Endodermal cell (in vitro differentiated cells): ENCODE data around the gene LEMD1. TPM values are rescaled to one million over a fixed set of nuclear protein-coding genes. Genes with fewer than 3 reads are reported as not detected.
A peak's percentile ranks its signal among the peaks of the same experiment; 100 is the strongest.

Source experiments
- DNase-seq: peaks from one replicate; pipeline ENCODE4 v3.0.0-alpha.2; 2017
- H3K27ac ChIP-seq: 2 replicates; pipeline ENCODE4 v1.5.1; 2013; ENCODE audit warnings: mild to moderate bottlenecking, low read depth, low read length, moderate library complexity
- H3K27me3 ChIP-seq: 2 replicates; pipeline ENCODE4 v1.6.1; 2013; ENCODE audit warnings: mild to moderate bottlenecking, low read length, moderate library complexity; ENCODE audit not compliant: insufficient read depth, control insufficient read depth, poor library complexity, severe bottlenecking
- H3K36me3 ChIP-seq: 2 replicates; pipeline ENCODE4 v1.7.0; 2013; ENCODE audit warnings: mild to moderate bottlenecking, low read length, moderate library complexity; ENCODE audit not compliant: control insufficient read depth, insufficient read depth
- H3K4me1 ChIP-seq: one replicate; pipeline ENCODE4 v1.7.0; 2013; ENCODE audit warnings: low read length; ENCODE audit not compliant: control insufficient read depth, insufficient read depth
- H3K4me3 ChIP-seq: 2 replicates; pipeline ENCODE4 v1.5.1; 2013; ENCODE audit warnings: mild to moderate bottlenecking, low read length, moderate library complexity
- H3K9ac ChIP-seq: 2 replicates; pipeline ENCODE4 v1.6.1; 2013; ENCODE audit warnings: mild to moderate bottlenecking, low read length, moderate library complexity; ENCODE audit not compliant: poor library complexity, severe bottlenecking; ENCODE audit errors: extremely low read depth
- H3K9me3 ChIP-seq: 2 replicates; pipeline ENCODE4 v1.6.1; 2013; ENCODE audit warnings: mild to moderate bottlenecking, low read length, moderate library complexity; ENCODE audit not compliant: control insufficient read depth
- H3K27ac Mint-ChIP-seq: 2 replicates; pipeline ENCODE4 v1.8.0; 2020; ENCODE audit warnings: mixed read lengths
- H3K27me3 Mint-ChIP-seq: 2 replicates; pipeline ENCODE4 v1.8.0; 2021; ENCODE audit warnings: mild to moderate bottlenecking, mixed read lengths; ENCODE audit not compliant: insufficient read depth
- H3K36me3 Mint-ChIP-seq: 2 replicates; pipeline ENCODE4 v1.8.0; 2020; ENCODE audit warnings: low read depth, mixed read lengths
- H3K4me1 Mint-ChIP-seq: 2 replicates; pipeline ENCODE4 v1.8.0; 2020; ENCODE audit warnings: mixed read lengths
- H3K4me3 Mint-ChIP-seq: 2 replicates; pipeline ENCODE4 v1.8.0; 2020; ENCODE audit warnings: mild to moderate bottlenecking, moderate library complexity, mixed read lengths
- H3K9me3 Mint-ChIP-seq: 2 replicates; pipeline ENCODE4 v1.8.0; 2020; ENCODE audit warnings: mild to moderate bottlenecking, mixed read lengths
- WGBS, 2 experiments: methylation state at CpG; one replicate each; pipeline versions ENCODE4 v1.1.5 to v1.1.7; 2013; ENCODE audit warnings: missing lambda C conversion rate in 2 of 2, mixed read lengths in 1 of 2; ENCODE audit not compliant: insufficient coverage in 1 of 2, insufficient read length in 1 of 2; 5-methylcytosine and 5-hydroxymethylcytosine counted together
- total RNA-seq, 2 donors: library from RNA; stranded (reverse); fragmentation: NEBNext Ultra II Directional in 1 of 2; extraction: Animal tissue kit (Norgen Biotek cat#: 25700) in 1 of 2; gene quantifications; 2 replicates in 1 of 2; 3 replicates in 1 of 2; pipeline ENCODE4 v1.2.1, GENCODE V29; 2021
- TF ChIP-seq, protein P1 (sequence below): fragments of 200-600 bp; sonication (generic); conservative IDR thresholded peaks from 2 replicates; pipeline ENCODE4 v1.5.0; 2021; ENCODE audit warnings: antibody characterized with exemption, mild to moderate bottlenecking

Gene LEMD1
- total RNA-seq, 2 donors from 2014 or later: 13.5 to 16.7 TPM

DNA sequence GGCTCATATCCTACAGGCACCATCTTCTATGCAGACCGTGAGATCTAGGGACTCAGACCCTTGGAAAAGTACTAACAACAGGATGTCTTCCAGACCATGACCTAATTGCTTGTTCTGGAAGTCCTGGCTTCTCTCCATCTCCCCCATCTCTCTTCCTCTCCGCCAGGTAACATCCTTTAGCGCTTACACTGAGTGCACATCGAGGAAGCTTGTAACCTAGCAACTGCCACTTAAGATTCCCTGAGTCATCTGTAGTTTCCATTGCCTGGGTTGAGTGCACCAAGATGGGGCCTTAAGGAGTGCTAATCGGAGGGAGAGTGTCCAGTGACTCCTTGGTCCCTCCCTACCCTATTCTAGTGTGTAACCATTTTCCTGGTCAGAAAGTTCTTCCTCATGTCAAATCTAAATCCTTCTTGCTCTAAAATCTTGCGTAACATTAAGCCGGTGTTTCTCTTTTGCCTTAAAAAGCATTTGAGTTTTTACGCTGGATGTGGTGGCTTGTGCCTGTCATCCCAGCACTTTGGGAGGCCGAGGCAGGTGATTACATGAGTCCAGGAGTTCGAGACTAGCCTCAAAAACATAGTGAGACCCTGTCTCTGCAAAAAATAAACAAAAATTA is 74.8 kb downstream of the LEMD1 start:
- Mint-ChIP-seq H3K27ac (no peak overlapping the region), H3K4me3 (no peak overlapping the region), H3K36me3 (no peaks in the 10 kb centered on the region), H3K4me1 (peaks cover 31% of the 10 kb centered on the region), H3K27me3 (peaks cover 56% of the 10 kb centered on the region), H3K9me3 (no peaks in the 10 kb centered on the region)
- H3K9ac ChIP-seq: no peak overlapping the region
- WGBS, 2 experiments: 90 to 94% methylated on average over 10 of the region's 10 CpGs
- peaks cover 13% of the 10 kb centered on the region for H3K4me1 ChIP-seq
- no peaks in the 10 kb centered on the region for H3K9me3 ChIP-seq
- no peak overlapping the region for H3K27ac ChIP-seq
- H3K36me3 ChIP-seq: no peaks in the 10 kb centered on the region
- peaks cover 34% of the 10 kb centered on the region for H3K27me3 ChIP-seq
- no peak overlapping the region for H3K4me3 ChIP-seq
- DNase-seq: no peak
- TF ChIP-seq, protein P1, sequence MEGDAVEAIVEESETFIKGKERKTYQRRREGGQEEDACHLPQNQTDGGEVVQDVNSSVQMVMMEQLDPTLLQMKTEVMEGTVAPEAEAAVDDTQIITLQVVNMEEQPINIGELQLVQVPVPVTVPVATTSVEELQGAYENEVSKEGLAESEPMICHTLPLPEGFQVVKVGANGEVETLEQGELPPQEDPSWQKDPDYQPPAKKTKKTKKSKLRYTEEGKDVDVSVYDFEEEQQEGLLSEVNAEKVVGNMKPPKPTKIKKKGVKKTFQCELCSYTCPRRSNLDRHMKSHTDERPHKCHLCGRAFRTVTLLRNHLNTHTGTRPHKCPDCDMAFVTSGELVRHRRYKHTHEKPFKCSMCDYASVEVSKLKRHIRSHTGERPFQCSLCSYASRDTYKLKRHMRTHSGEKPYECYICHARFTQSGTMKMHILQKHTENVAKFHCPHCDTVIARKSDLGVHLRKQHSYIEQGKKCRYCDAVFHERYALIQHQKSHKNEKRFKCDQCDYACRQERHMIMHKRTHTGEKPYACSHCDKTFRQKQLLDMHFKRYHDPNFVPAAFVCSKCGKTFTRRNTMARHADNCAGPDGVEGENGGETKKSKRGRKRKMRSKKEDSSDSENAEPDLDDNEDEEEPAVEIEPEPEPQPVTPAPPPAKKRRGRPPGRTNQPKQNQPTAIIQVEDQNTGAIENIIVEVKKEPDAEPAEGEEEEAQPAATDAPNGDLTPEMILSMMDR: no peak

DNA sequence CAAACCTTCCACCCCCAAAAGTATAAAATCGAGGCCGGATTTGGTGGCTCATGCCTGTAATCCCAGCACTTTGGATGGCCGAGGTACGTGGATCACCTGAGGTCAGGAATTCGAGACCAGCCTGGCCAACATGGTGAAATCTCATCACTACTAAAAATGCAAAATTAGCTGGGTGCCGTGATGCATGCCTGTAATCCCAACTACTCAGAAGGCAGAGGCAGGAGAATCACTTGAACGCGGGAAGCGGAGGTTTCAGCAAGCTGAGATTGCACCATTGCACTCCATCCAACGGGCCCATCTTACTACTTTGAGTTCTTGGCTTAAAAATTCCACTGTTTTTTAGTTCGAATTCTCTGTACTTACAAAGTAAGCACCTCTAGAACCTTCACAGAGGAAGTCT is 76.1 kb downstream of the LEMD1 start:
- TF ChIP-seq, protein P1: no peak
- Histone ChIP-seq H3K36me3 (no peaks in the 10 kb centered on the region), H3K9ac (no peak overlapping the region), H3K27me3 (peaks cover 37% of the 10 kb centered on the region), H3K9me3 (no peaks in the 10 kb centered on the region), H3K4me1 (peaks cover 12% of the 10 kb centered on the region), H3K4me3 (no peak overlapping the region), H3K27ac (no peak overlapping the region)
- 93 to 95% methylated on average over 11 of the region's 11 CpGs for WGBS, 2 experiments
- no peak for DNase-seq
- Mint-ChIP-seq H3K4me3 (no peak overlapping the region), H3K36me3 (no peaks in the 10 kb centered on the region), H3K4me1 (peaks cover 26% of the 10 kb centered on the region), H3K27me3 (peaks cover 68% of the 10 kb centered on the region), H3K27ac (no peak overlapping the region), H3K9me3 (no peaks in the 10 kb centered on the region)

DNA sequence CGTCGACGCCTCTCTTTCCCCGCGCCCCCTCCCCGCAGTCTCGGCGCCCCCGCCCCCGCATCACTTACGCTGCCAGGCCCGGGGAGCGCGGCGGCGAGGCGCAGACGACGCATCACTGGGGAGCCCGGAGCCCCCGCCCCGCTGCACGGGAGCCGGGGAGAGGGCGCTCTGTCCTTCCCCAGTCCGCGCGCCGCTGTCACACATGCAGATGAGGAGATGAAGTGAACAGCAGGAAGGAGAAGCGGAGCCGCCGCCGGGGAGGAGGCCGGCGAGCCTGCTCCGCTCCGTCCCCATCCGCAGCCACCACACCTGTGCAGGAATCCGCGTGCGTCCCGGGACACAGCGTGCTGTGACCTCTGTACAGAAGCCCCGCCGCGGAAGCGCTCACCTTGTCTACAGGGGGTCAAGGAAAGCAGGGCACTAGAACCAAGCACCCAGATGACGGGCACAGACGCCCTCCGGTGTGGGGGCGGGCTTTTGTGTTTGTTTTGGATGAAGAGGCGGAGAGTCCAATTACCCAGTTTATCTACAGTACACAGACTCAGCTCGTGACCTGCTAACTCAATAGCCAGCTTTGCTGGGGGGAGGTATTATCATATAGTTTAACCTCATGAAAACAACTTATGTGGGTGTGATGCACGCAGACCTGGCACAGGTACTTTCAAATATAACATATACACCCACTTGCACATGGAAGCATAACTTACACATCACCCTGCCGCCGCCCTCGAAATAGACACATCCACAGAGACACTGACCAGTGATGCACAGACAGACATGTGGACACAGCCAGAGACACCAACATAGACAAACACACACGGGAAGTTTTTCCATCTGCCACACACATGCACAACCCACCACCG is 77.6 kb downstream of the LEMD1 start:
- no peaks in the 10 kb centered on the region for H3K36me3 Mint-ChIP-seq
- H3K27me3 Mint-ChIP-seq: peaks cover 72% of the 10 kb centered on the region

More for the DNA sequence above, 77.6 kb downstream of the LEMD1 start:
- 11% methylated on average over 54 of the region's 59 CpGs; no CpG with 5 or more reads in 1 of the 2 experiments for WGBS, 2 experiments
- Histone ChIP-seq H3K9ac (no peak overlapping the region), H3K27me3 (peaks cover 37% of the 10 kb centered on the region), H3K9me3 (no peaks in the 10 kb centered on the region), H3K36me3 (no peaks in the 10 kb centered on the region), H3K27ac (no peak overlapping the region), H3K4me1 (peaks cover 5% of the 10 kb centered on the region), H3K4me3 (peak overlapping the region; percentile 76)
- peaks cover 19% of the 10 kb centered on the region for H3K4me1 Mint-ChIP-seq
- peak; percentile 87 for DNase-seq
- no peaks in the 10 kb centered on the region for H3K9me3 Mint-ChIP-seq
- H3K27ac Mint-ChIP-seq: no peak overlapping the region
- H3K4me3 Mint-ChIP-seq: peak overlapping the region; percentile 56
- TF ChIP-seq, protein P1: no peak
